Activated T-cell treated with anti-CD3 and anti-CD28 coated beads for 1 hour (primary cell): ENCODE results near the gene EIF4E2.

Experiments
- DNase-seq: peaks from one replicate; pipeline ENCODE4 v3.0.0-alpha.2; 2020; ENCODE audit warnings: low read depth

The EIF4E2 gene

DNA sequence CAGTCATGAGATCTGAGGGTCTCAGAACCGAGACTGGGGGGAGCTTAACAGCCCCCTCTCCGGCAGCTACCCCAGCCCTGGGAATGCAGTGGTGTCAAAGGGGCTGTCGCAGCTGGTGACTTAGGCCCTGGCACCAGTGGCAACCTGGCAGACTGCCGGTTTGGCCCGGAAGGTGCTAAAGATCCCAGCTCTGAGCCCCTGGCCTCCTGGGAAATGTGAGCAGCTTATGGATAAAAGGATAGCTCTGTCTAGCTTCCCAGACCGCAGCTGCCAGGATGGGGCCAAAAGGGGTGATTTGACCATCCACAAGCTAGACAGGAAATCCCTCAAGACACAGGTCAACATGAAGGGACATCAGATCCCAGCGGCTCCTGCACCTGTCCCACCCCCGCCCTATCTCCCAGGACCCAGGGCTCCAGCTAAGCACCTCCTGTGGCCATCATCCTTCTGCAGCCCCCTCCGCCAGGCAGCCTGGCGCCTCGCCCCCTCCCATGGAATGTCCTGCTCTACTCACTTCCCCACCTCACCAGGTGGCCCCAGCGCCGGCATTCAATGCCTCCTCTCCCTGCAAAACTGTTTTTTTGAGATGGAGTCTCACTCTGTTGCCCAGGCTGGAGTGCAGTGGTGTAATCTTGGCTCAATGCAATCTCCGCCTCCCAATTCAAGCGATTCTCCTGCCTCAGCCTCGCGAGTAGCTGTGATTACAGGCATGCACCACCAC, 49.7 kb downstream of the EIF4E2 start:
- no peak for DNase-seq

DNA sequence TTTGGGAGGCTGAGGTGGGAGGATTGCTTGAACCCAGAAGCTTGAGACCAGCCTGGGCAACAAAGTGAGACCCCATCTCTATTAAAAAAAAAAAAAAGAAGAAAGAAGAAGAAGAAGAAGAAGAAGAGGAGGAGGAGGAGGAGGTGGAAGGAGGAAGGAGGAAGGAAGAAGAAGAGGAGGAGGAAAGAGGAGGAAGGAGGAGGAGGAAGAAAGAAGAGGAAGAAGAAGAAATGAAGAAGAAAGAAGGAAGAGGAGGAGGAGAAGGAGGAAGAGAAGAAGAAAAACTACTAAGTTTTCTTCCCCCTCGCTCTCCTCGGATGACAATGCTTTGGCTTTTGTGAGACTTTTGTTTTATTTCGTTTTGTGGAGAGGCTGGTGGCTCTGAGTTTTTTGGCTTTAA, 52.8 kb downstream of the EIF4E2 start:
- no peak for DNase-seq

DNA sequence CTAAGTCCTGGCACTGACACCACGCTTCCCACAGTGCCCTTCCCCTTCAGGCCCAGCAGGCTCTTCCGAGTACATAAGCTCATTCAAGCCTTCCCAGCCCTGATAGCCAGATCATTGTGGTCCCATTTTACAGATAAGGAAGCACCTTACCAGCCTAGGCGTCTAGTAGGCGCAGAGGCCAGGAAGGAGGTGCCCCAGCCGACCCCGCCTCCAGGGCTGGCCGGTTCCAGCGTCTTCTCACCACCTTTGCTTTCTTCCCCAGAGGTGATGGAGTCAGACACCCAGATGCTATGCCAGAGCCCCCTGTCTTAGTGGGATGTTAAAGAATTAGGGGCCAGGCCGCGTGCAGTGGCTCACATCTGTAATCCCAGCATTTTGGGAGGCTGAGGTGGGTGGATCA, 54.0 kb downstream of the EIF4E2 start:
- no peak for DNase-seq

DNA sequence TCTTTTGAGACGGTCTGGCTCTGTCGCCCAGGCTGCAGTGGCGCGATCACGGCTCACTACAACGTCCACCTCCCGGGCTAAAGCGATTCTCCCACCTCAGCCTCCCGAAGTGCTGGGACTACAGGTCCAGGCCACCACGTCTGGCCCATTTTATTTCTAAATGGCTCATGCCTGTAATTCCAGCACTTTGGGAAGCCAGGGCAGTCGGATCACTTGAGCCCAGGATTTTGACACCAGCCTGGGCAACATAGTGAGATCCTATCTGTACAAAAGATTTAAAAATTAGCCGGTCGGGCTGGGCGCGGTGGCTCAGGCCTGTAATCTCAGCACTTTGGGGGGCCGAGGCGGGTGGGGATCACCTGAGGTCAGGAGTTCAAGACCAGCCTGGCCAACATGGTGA, 56.5 kb downstream of the EIF4E2 start:
- DNase-seq: no peak

DNA sequence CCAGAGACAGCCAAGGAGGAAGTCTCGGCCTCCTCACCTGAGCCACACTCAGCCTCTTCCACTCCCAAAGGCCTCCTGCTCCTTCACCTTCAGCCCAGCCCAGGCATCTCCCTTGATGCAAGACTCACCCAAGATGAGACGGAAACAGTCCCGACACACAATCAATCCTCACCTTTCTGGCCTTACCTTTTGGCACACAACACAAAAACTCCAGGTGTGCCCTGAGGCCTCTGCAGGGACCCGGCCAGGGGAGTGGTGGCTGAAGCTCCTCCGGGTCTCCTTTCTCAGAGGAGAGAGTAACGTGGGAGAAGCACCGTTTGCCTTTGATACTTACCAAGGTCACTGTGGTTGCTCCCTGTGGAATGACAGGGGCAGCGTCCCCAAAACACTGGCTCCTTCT, 59.1 kb downstream of the EIF4E2 start:
- DNase-seq: no peak

DNA sequence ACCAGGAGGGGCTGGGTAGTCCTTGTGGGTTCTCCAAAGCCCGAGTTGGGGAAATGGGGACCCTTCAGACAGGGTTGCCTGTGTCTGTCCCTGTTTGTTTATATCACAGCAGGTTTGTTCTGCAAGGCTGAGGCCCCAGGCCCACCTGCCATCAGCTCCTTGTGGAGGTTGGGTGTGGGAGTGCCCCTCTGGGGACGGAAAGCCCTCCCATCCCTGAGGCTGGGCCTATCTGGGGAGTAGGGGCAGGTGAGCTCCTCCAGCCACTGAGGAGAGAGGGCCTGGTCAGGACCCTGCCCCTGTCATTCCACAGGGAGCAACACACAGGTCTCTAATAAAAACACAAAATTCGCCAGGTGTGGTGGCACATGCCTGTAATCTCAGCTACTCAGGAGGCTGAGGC, 59.6 kb downstream of the EIF4E2 start:
- no peak for DNase-seq

DNA sequence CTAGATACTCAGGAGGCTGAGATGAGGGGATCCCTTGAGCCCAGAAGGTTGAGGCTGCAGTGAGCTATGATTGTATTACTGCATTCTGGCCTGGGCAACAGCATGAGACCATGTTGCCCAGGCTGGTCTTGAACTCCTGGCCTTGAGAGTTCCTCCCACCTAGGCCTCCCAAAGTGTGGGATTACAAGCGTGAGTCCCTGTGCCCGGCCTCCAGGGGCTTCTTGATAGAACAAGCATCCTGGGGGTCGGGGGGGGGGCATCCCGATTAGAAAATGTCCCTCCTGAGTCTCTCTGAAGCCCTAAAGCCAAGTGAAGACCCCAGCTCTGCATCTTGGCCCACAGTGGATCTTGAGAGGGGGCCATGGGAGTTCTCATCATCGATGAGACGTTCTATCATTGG, 60.6 kb downstream of the EIF4E2 start:
- no peak for DNase-seq

DNA sequence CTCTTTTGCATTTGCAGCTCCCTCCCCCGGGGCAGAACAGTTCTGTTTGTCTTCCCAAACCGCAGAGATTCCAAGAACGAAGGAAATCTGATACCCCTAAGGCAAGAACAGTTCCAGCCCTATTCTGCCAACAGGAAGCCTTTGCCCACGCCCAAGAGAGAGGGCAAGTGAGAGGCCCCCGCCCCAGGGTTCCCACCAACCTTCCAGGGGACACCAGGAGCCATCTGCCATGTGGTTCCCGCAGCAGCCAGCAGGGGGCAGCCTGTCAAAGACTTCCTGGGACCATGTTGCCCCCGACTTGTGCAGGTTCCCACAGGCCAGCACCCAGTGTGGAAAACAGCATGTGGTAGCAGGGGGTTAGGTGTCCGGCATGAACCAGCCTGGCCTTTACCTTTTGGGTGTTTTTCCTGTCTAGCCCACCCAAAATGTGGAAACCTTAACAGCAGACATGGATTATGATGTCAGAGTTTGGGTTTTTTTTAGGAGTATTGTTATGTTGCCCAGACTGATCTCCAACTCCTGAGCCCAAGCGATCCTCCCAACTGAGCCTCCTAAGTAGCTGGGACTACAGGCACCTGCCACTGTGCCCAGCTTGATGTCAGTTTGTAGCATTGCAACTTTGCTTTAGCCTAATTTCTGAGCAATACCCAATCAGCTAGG, 61.2 kb downstream of the EIF4E2 start:
- peak; percentile 62 for DNase-seq

DNA sequence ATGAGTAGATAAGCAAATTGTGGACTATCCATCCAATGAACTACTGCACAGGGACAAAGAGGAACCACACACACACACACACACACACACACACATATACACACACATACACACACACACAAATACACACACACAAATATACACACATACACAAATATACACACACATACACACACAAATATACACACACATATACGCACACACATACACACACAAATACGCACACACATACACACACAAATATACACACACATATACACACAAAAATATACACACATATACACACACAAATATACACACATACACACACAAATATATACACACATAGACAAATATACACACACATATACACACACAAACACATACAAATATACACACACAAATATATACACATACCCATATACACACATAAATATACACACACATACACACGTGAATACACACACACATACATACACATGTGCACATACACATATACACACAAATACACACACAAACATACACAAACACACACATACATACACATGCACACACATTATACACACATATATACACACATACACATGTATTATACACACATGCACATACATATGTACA, 63.1 kb downstream of the EIF4E2 start:
- DNase-seq: no peak

DNA sequence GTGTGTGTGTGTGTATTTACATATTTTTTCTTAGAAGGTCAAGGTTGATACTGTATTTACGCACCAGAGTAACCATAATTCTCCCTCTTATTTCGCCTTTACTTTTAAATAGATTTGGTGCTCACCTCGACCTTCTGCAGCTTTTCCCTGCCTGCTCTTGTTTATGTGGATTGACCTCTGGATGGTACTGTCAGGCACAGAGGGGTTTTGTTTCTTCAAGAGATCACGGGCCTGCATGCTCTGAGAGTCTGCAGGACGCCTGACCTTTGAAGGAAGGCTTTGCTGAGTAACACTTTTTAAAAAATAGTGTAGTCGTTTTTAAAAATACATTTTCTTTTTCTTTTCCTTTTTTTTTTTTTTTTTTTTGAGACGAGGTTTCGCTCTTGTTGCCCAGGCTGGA, 64.8 kb downstream of the EIF4E2 start:
- no peak for DNase-seq
